ENCODE results near the gene PTDSS2.
"Not testable (repeated sequence)": the region's sequence is repeated elsewhere in the genome, so short reads cannot be mapped to it uniquely, and the experiment has no call there.

Gene PTDSS2

GRCh38 chr11:449889-450808 is at the start of gene PTDSS2:
Gene PTDSS2 (plus strand): TSS chr11:450279. CDS start chr11:450456, 177 bp downstream.
- DNase-seq (ENCODE audit: low read depth), result peak; percentile 94

GRCh38 chr11:401196-401595 is 48.9 kb upstream of the PTDSS2 start:
- DNase-seq (ENCODE audit: low read depth), result not testable (repeated sequence)

- no peak for DNase-seq (ENCODE audit: low read depth)
Measured at GRCh38 chr11:403021-403760, 46.9 kb upstream of the PTDSS2 start.

- DNase-seq (ENCODE audit: low read depth), result no peak
Measured at GRCh38 chr11:403761-404431, 46.2 kb upstream of the PTDSS2 start.

- no peak for DNase-seq (ENCODE audit: low read depth)
Measured at GRCh38 chr11:404551-405264, 45.4 kb upstream of the PTDSS2 start.

- no peak for DNase-seq (ENCODE audit: low read depth)
Measured at GRCh38 chr11:405323-405953, 44.6 kb upstream of the PTDSS2 start.

- DNase-seq (ENCODE audit: low read depth), result no peak
Measured at GRCh38 chr11:405954-406795, 43.9 kb upstream of the PTDSS2 start.

- DNase-seq (ENCODE audit: low read depth), result peak; percentile 89
Measured at GRCh38 chr11:406796-407650, 43.1 kb upstream of the PTDSS2 start.

- no peak for DNase-seq (ENCODE audit: low read depth)
Measured at GRCh38 chr11:407651-408123, 42.4 kb upstream of the PTDSS2 start.

- no peak for DNase-seq (ENCODE audit: low read depth)
Measured at GRCh38 chr11:408154-409007, 41.7 kb upstream of the PTDSS2 start.

GRCh38 chr11:409008-409599 is 41.0 kb upstream of the PTDSS2 start:
- no peak for DNase-seq (ENCODE audit: low read depth)

GRCh38 chr11:409600-410483 is 40.2 kb upstream of the PTDSS2 start:
- no peak for DNase-seq (ENCODE audit: low read depth)

GRCh38 chr11:410711-411110 is 39.4 kb upstream of the PTDSS2 start:
- DNase-seq (ENCODE audit: low read depth), result not testable (repeated sequence)

GRCh38 chr11:411520-411919 is 38.6 kb upstream of the PTDSS2 start:
- DNase-seq (ENCODE audit: low read depth), result not testable (repeated sequence)

- DNase-seq (ENCODE audit: low read depth), result no peak
Measured at GRCh38 chr11:412641-413119, 37.4 kb upstream of the PTDSS2 start.

Data from stimulated activated CD8-positive, alpha-beta memory T cell treated with anti-CD3 and anti-CD28 coated beads, Interleukin-4, amount 100 ng/mL, for 24 hours (primary cell).